MM.1S (cell line): ENCODE results near the gene CFAP97D1.

Experiments
- DNase-seq: peaks from one replicate; pipeline ENCODE4 v3.0.0-alpha.2; 2015
- H2AFZ ChIP-seq: fragments of 300-600 bp; sonication (generic); 2 replicates; pipeline ENCODE4 v1.6.0; 2016; ENCODE audit warnings: antibody characterized with exemption, low read length
- H3F3A ChIP-seq: fragments of 300-600 bp; sonication (generic); 2 replicates; pipeline ENCODE4 v1.6.1; 2016; ENCODE audit warnings: mild to moderate bottlenecking, antibody characterized with exemption, low read length, moderate library complexity, mixed read lengths; ENCODE audit not compliant: insufficient read depth
- H3K27ac ChIP-seq: fragments of 300-600 bp; sonication (generic); 2 replicates; pipeline ENCODE4 v1.5.1; 2016; ENCODE audit warnings: mild to moderate bottlenecking, low read length
- H3K27me3 ChIP-seq: fragments of 300-600 bp; sonication (generic); replicated peaks from 2 replicates; pipeline ENCODE4 v1.6.0; 2016; ENCODE audit warnings: low read length; ENCODE audit not compliant: insufficient read depth
- H3K36me3 ChIP-seq: fragments of 300-600 bp; sonication (generic); replicated peaks from 2 replicates; pipeline ENCODE4 v1.6.1; 2016; ENCODE audit warnings: mild to moderate bottlenecking, low read length, mixed read lengths; ENCODE audit not compliant: insufficient read depth
- H3K4me1 ChIP-seq: fragments of 300-600 bp; sonication (generic); 2 replicates; pipeline ENCODE4 v1.6.1; 2016; ENCODE audit warnings: low read length, mixed read lengths
- H3K4me2 ChIP-seq: fragments of 300-600 bp; sonication (generic); 2 replicates; pipeline ENCODE4 v1.6.0; 2016; ENCODE audit warnings: low read depth, low read length
- H3K4me3 ChIP-seq: fragments of 300-600 bp; sonication (generic); 2 replicates; pipeline ENCODE4 v1.5.1; 2016; ENCODE audit warnings: low read length, mixed read lengths
- H3K79me2 ChIP-seq: fragments of 300-600 bp; sonication (generic); 2 replicates; pipeline ENCODE4 v1.6.1; 2016; ENCODE audit warnings: mixed run types, low read length, mixed read lengths
- H3K9ac ChIP-seq: fragments of 300-600 bp; sonication (generic); 2 replicates; pipeline ENCODE4 v1.6.1; 2016; ENCODE audit warnings: low read length, mixed read lengths
- H3K9me2 ChIP-seq: fragments of 300-600 bp; sonication (generic); replicated peaks from 2 replicates; pipeline ENCODE4 v1.6.1; 2016; ENCODE audit warnings: mild to moderate bottlenecking, low read length, mixed read lengths; ENCODE audit not compliant: insufficient read depth
- H3K9me3 ChIP-seq: fragments of 300-600 bp; sonication (generic); replicated peaks from 2 replicates; pipeline ENCODE4 v1.6.1; 2016; ENCODE audit warnings: mild to moderate bottlenecking, low read length, mixed read lengths; ENCODE audit not compliant: insufficient read depth
- H4K20me1 ChIP-seq: fragments of 300-600 bp; sonication (generic); 2 replicates; pipeline ENCODE4 v1.6.1; 2016; ENCODE audit warnings: mild to moderate bottlenecking, low read length, moderate library complexity, mixed read lengths; ENCODE audit not compliant: insufficient read depth
- CTCF ChIP-seq: fragments of 300-600 bp; sonication (generic); IDR thresholded peaks from 2 replicates; pipeline ENCODE4 v1.5.1; 2016; ENCODE audit warnings: antibody characterized with exemption, low read length, mixed read lengths
- EZH2 ChIP-seq: fragments of 300-600 bp; sonication (generic); optimal IDR thresholded peaks from 2 replicates; pipeline ENCODE3; 2017; ENCODE audit warnings: low read depth, mild to moderate bottlenecking, antibody characterized with exemption, low read length, mixed read lengths
- EZH2phosphoT487 ChIP-seq: fragments of 300-600 bp; sonication (generic); IDR thresholded peaks from 2 replicates; pipeline ENCODE4 v1.6.1; 2018; ENCODE audit warnings: antibody characterized with exemption, low read length

CFAP97D1 gene

DNA sequence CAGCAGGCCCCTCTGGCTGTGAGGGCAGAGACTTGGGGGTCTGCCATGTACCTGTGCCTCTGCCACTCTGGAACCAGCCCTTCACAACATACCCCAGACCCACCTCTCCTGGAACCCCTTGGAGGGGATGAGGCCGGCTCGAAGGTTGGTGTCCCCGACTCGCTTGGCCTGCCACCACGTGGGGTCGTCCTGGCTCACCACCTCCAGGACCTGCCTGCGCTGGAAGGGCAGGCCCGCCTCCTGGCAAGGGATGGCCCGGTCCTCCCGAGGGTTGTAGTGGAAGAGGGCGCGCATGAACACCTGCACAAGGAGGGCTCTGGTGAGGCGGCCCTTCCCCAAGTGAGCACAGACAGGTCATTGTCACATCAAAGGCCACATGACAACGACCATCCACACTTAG, 40.5 kb downstream of the CFAP97D1 start:
- Histone ChIP-seq H3K4me3 (no peak overlapping the region), H3F3A (no peaks in the 10 kb centered on the region), H3K79me2 (no peaks in the 10 kb centered on the region), H2AFZ (no peak overlapping the region), H3K4me2 (no peak overlapping the region), H3K36me3 (no peaks in the 10 kb centered on the region), H4K20me1 (no peaks in the 10 kb centered on the region), H3K4me1 (no peaks in the 10 kb centered on the region), H3K9me2 (no peaks in the 10 kb centered on the region), H3K9ac (no peak overlapping the region), H3K27ac (no peak overlapping the region), H3K9me3 (no peaks in the 10 kb centered on the region), H3K27me3 (peaks cover 10% of the 10 kb centered on the region; the same call in 1 of the 2 replicates)
- TF ChIP-seq EZH2 (no peak), EZH2phosphoT487 (no peak), CTCF (no peak)
- DNase-seq, result no peak

DNA sequence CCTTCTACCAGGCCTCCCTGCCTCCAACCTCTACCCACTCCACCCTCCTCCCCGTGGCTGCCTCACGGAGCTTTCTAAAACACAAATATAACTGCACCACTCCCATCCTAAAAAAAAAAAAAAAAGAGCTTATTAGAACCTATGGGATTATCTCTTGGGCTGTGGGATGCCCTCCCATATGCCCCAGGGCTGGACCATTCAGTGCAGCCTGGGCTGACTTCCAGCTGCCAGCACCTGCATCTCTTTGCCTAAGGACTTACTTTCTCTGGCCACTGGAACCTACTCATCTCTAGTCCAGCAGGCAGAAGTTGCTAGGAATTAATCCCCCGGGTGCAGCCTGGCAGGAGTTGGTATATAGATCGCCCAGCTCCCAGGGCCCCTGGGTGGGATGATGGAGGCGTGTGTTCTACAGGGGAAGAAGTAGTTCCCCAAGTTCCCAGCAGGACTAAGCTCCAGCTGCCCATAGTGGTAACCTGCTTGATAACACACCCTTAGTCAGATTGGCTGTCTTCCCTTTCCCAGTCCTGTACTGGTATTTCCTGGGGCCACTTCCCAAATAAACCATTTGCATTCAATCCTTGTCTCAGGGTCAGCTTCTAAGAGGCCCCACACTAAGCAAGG, 42.4 kb downstream of the CFAP97D1 start:
- Histone ChIP-seq H3K4me2 (no peak overlapping the region), H3K4me1 (no peaks in the 10 kb centered on the region), H4K20me1 (no peaks in the 10 kb centered on the region), H3K27ac (no peak overlapping the region), H2AFZ (no peak overlapping the region), H3K27me3 (0 out of 2 replicates have a peak, but pooled peaks cover 10% of the 10 kb centered on the region), H3K36me3 (no peaks in the 10 kb centered on the region), H3K9me3 (no peaks in the 10 kb centered on the region), H3K4me3 (no peak overlapping the region), H3K79me2 (no peaks in the 10 kb centered on the region), H3K9me2 (no peaks in the 10 kb centered on the region), H3K9ac (no peak overlapping the region), H3F3A (no peaks in the 10 kb centered on the region)
- TF ChIP-seq CTCF (no peak), EZH2 (no peak), EZH2phosphoT487 (no peak)
- no peak for DNase-seq

DNA sequence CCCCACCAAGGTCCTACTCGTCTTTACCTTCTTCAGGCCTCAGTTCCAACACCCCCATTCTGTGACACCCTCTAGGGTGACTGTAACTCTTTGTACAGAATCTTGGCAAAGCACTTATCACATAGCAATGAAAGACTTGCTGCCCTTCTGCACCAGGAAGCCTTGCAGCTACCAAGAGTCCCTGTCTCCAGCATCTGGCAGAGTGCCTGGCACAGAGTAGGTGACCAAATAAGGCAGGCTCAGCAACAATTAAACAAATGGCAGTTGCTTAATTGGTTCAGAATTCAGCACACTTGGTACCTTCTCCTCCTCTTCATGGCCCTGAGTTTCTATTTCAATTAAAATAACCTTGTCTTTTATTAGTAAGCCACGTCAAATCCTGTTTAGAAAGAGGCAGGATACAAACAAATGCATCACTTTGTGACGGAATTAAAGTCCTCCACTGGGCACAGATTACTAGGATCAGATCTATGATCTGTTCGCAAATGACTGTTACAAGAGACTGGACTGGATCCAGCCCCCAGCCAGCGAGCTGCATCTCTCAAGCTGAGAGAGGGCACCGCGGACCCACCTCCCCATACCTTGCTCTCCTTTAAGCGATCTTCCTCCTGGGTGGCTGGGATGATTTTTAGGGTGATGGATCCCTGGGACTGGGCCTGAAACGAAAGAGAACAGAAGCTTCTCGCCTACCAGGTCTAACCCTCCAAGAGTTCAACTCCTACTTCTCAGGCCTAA, 43.3 kb downstream of the CFAP97D1 start:
- TF ChIP-seq EZH2, result no peak
- TF ChIP-seq EZH2phosphoT487, result no peak
- no peak for TF ChIP-seq CTCF
- peak; percentile 2 for DNase-seq
- Histone ChIP-seq H3K4me1 (no peaks in the 10 kb centered on the region), H3K36me3 (no peaks in the 10 kb centered on the region), H3K9me3 (no peaks in the 10 kb centered on the region), H3K4me3 (no peak overlapping the region), H3K4me2 (no peak overlapping the region), H3K27ac (no peak overlapping the region), H3K79me2 (no peaks in the 10 kb centered on the region), H3K27me3 (peaks cover 14% of the 10 kb centered on the region), H3K9me2 (no peaks in the 10 kb centered on the region), H3K9ac (no peak overlapping the region), H2AFZ (no peak overlapping the region), H4K20me1 (no peaks in the 10 kb centered on the region), H3F3A (no peaks in the 10 kb centered on the region)
